HG03571 (cell line): ENCODE measurements around the gene PRRT1.
"Not testable (repeated sequence)": the region's sequence is repeated elsewhere in the genome, so short reads cannot be mapped to it uniquely, and the experiment has no call there.

Source experiments
- ATAC-seq: cut with Tn5 transposase; IDR thresholded peaks from one replicate; pipeline ENCODE4 v1.9.1; 2021; ENCODE audit not compliant: unreplicated experiment

The PRRT1 gene

GRCh38 chr6:32188381-32189068 is 36.8 kb upstream of the PRRT1 start:
- ATAC-seq: no peak

GRCh38 chr6:32187725-32188380 is 36.1 kb upstream of the PRRT1 start:
- ATAC-seq: not testable (repeated sequence)

GRCh38 chr6:32187009-32187709 is 35.4 kb upstream of the PRRT1 start:
- ATAC-seq: no peak

GRCh38 chr6:32186151-32186840 is 34.6 kb upstream of the PRRT1 start:
- ATAC-seq: not testable (repeated sequence)

GRCh38 chr6:32185681-32186131 is 34.0 kb upstream of the PRRT1 start:
- ATAC-seq: not testable (repeated sequence)

GRCh38 chr6:32184084-32184640 is 32.4 kb upstream of the PRRT1 start, which contains the start of gene AGER:
Gene AGER, minus strand, starts transcription at chr6:32184253. Its CDS starts 31 bp downstream, at chr6:32184222.
- ATAC-seq: no peak

- no peak for ATAC-seq
Observed at GRCh38 chr6:32183483-32184083, 31.8 kb upstream of the PRRT1 start.

- ATAC-seq: no peak
Observed at GRCh38 chr6:32183030-32183429, 31.3 kb upstream of the PRRT1 start.

- ATAC-seq: no peak
Observed at GRCh38 chr6:32182555-32182981, 30.8 kb upstream of the PRRT1 start.

- no peak for ATAC-seq
Observed at GRCh38 chr6:32181915-32182529, 30.3 kb upstream of the PRRT1 start.

- ATAC-seq: no peak
Observed at GRCh38 chr6:32181148-32181702, 29.5 kb upstream of the PRRT1 start.

- no peak for ATAC-seq
Observed at GRCh38 chr6:32179766-32180405, 28.1 kb upstream of the PRRT1 start.

- no peak for ATAC-seq
Observed at GRCh38 chr6:32178547-32179440, 27.1 kb upstream of the PRRT1 start.

- peak; percentile 66 for ATAC-seq
Observed at GRCh38 chr6:32177788-32178546, 26.2 kb upstream of the PRRT1 start, which contains the start of gene RNF5. Gene RNF5, plus strand, starts transcription at chr6:32178405. Its CDS starts 107 bp downstream, at chr6:32178512.

- no peak for ATAC-seq
Observed at GRCh38 chr6:32177183-32177787, 25.5 kb upstream of the PRRT1 start.

GRCh38 chr6:32176476-32177182 is 24.9 kb upstream of the PRRT1 start:
- no peak for ATAC-seq
